HG03175 (cell line): ENCODE results near the gene GSX1.

Source experiments
- ATAC-seq: cut with Tn5 transposase; IDR thresholded peaks from one replicate; pipeline ENCODE4 v1.9.1; 2021; ENCODE audit warnings: mild to moderate bottlenecking, moderate library complexity; ENCODE audit not compliant: unreplicated experiment

Gene GSX1

GRCh38 chr13:27826379-27827353 is 34.4 kb downstream of the GSX1 start:
- ATAC-seq, result no peak

GRCh38 chr13:27827646-27828045 is 35.4 kb downstream of the GSX1 start:
- no peak for ATAC-seq

- no peak for ATAC-seq
Observed at GRCh38 chr13:27830010-27830409, 37.7 kb downstream of the GSX1 start.

GRCh38 chr13:27833206-27833605 is 40.9 kb downstream of the GSX1 start:
- ATAC-seq, result no peak

- no peak for ATAC-seq
Observed at GRCh38 chr13:27834095-27834494, 41.8 kb downstream of the GSX1 start.

- no peak for ATAC-seq
Observed at GRCh38 chr13:27835799-27836198, 43.5 kb downstream of the GSX1 start.

GRCh38 chr13:27839809-27840467 is 47.7 kb downstream of the GSX1 start:
- ATAC-seq, result no peak

- no peak for ATAC-seq
Observed at GRCh38 chr13:27842571-27842970, 50.3 kb downstream of the GSX1 start.
